Measurements from ENCODE around the gene INTS11.

The INTS11 gene

GRCh38 chr1:1296070-1297061, 28.1 kb downstream of the INTS11 start:
- no peak for DNase-seq

GRCh38 chr1:1295154-1295923, 29.1 kb downstream of the INTS11 start:
- DNase-seq = no peak

GRCh38 chr1:1294250-1294890, 30.1 kb downstream of the INTS11 start:
- DNase-seq = no peak

GRCh38 chr1:1293263-1294249, 30.9 kb downstream of the INTS11 start:
- DNase-seq = no peak

- DNase-seq = no peak
Observed at GRCh38 chr1:1292851-1293250, 31.6 kb downstream of the INTS11 start.

- no peak for DNase-seq
Observed at GRCh38 chr1:1292442-1292779, 32.0 kb downstream of the INTS11 start.

- no peak for DNase-seq
Observed at GRCh38 chr1:1291548-1292441, 32.7 kb downstream of the INTS11 start.

GRCh38 chr1:1291023-1291528, 33.4 kb downstream of the INTS11 start:
- DNase-seq = no peak

- DNase-seq = no peak
Observed at GRCh38 chr1:1290238-1290731, 34.2 kb downstream of the INTS11 start.

GRCh38 chr1:1287288-1288110, 37.0 kb downstream of the INTS11 start:
- DNase-seq = no peak

- no peak for DNase-seq
Observed at GRCh38 chr1:1286313-1287261, 37.9 kb downstream of the INTS11 start.

- DNase-seq = no peak
Observed at GRCh38 chr1:1285611-1286311, 38.7 kb downstream of the INTS11 start.

GRCh38 chr1:1285102-1285571, 39.3 kb downstream of the INTS11 start:
- no peak for DNase-seq

GRCh38 chr1:1284221-1285101, 40.0 kb downstream of the INTS11 start:
- DNase-seq = no peak

GRCh38 chr1:1283821-1284220, 40.6 kb downstream of the INTS11 start:
- DNase-seq = no peak

- no peak for DNase-seq
Observed at GRCh38 chr1:1282998-1283397, 41.5 kb downstream of the INTS11 start.

All from NCI-H524 treated with DMSO at 0.1 percent for 48 hours (cell line).